HUES48 (cell line): Measurements from ENCODE around the gene SUPT4H1.

Experiments
- H3K27ac ChIP-seq: one replicate; pipeline ENCODE4 v1.7.0; 2013; ENCODE audit warnings: low read depth, low read length, inconsistent platforms
- H3K27me3 ChIP-seq: 2 replicates; pipeline ENCODE4 v1.6.1; 2013; ENCODE audit warnings: mild to moderate bottlenecking, low read length; ENCODE audit not compliant: control insufficient read depth, insufficient read depth
- H3K36me3 ChIP-seq: 2 replicates; pipeline ENCODE4 v1.6.1; 2013; ENCODE audit warnings: low read length; ENCODE audit not compliant: control insufficient read depth, insufficient read depth
- H3K4me1 ChIP-seq: 2 replicates; pipeline ENCODE4 v1.6.1; 2013; ENCODE audit warnings: mild to moderate bottlenecking, low read length; ENCODE audit not compliant: control insufficient read depth, insufficient read depth
- H3K4me3 ChIP-seq: 2 replicates; pipeline ENCODE4 v1.5.1; 2013; ENCODE audit warnings: mild to moderate bottlenecking, low read depth, low read length
- H3K9ac ChIP-seq: 2 replicates; pipeline ENCODE4 v1.6.1; 2013; ENCODE audit warnings: mild to moderate bottlenecking, low read depth, low read length, moderate library complexity
- H3K9me3 ChIP-seq: 2 replicates; pipeline ENCODE4 v1.6.1; 2013; ENCODE audit warnings: low read length; ENCODE audit not compliant: control insufficient read depth, insufficient read depth

Gene SUPT4H1

GRCh38 chr17:58388302-58389190, 36.5 kb upstream of the SUPT4H1 start:
- H3K9ac ChIP-seq = no peak overlapping the region
- H3K4me3 ChIP-seq = peak overlapping the region; percentile 44
- no peaks in the 10 kb centered on the region for H3K27me3 ChIP-seq
- no peaks in the 10 kb centered on the region for H3K36me3 ChIP-seq
- H3K4me1 ChIP-seq = peaks cover 26% of the 10 kb centered on the region
- peak overlapping the region; percentile 45 for H3K27ac ChIP-seq
- H3K9me3 ChIP-seq = no peaks in the 10 kb centered on the region

- Histone ChIP-seq H3K4me1 (peaks cover 26% of the 10 kb centered on the region), H3K36me3 (no peaks in the 10 kb centered on the region), H3K9ac (no peak overlapping the region), H3K9me3 (no peaks in the 10 kb centered on the region), H3K4me3 (no peak overlapping the region), H3K27me3 (no peaks in the 10 kb centered on the region), H3K27ac (no peak overlapping the region)
These were observed 35.8 kb upstream of the SUPT4H1 start for GRCh38 chr17:58387834-58388233.

- no peak overlapping the region for H3K9ac ChIP-seq
- no peak overlapping the region for H3K27ac ChIP-seq
- H3K4me3 ChIP-seq = no peak overlapping the region
- H3K36me3 ChIP-seq = no peaks in the 10 kb centered on the region
- H3K9me3 ChIP-seq = no peaks in the 10 kb centered on the region
- H3K27me3 ChIP-seq = no peaks in the 10 kb centered on the region
- H3K4me1 ChIP-seq = peaks cover 24% of the 10 kb centered on the region
These were observed 34.7 kb upstream of the SUPT4H1 start for GRCh38 chr17:58386708-58387107.

- Histone ChIP-seq H3K9ac (no peak overlapping the region), H3K36me3 (no peaks in the 10 kb centered on the region), H3K9me3 (no peaks in the 10 kb centered on the region), H3K4me1 (peaks cover 21% of the 10 kb centered on the region), H3K4me3 (no peak overlapping the region), H3K27ac (no peak overlapping the region), H3K27me3 (no peaks in the 10 kb centered on the region)
These were observed 33.4 kb upstream of the SUPT4H1 start for GRCh38 chr17:58385359-58385899.

GRCh38 chr17:58384897-58385296, 32.9 kb upstream of the SUPT4H1 start:
- no peak overlapping the region for H3K27ac ChIP-seq
- H3K27me3 ChIP-seq = no peaks in the 10 kb centered on the region
- H3K36me3 ChIP-seq = no peaks in the 10 kb centered on the region
- H3K4me1 ChIP-seq = peaks cover 20% of the 10 kb centered on the region
- H3K4me3 ChIP-seq = no peak overlapping the region
- no peak overlapping the region for H3K9ac ChIP-seq
- H3K9me3 ChIP-seq = no peaks in the 10 kb centered on the region

- Histone ChIP-seq H3K9ac (no peak overlapping the region), H3K9me3 (no peaks in the 10 kb centered on the region), H3K36me3 (no peaks in the 10 kb centered on the region), H3K27ac (no peak overlapping the region), H3K27me3 (no peaks in the 10 kb centered on the region), H3K4me1 (peaks cover 11% of the 10 kb centered on the region), H3K4me3 (no peak overlapping the region)
These were observed 32.0 kb upstream of the SUPT4H1 start for GRCh38 chr17:58383892-58384462.

- Histone ChIP-seq H3K4me3 (no peak overlapping the region), H3K27me3 (no peaks in the 10 kb centered on the region), H3K36me3 (no peaks in the 10 kb centered on the region), H3K9ac (no peak overlapping the region), H3K27ac (no peak overlapping the region), H3K4me1 (no peaks in the 10 kb centered on the region), H3K9me3 (no peaks in the 10 kb centered on the region)
These were observed 30.9 kb upstream of the SUPT4H1 start for GRCh38 chr17:58382872-58383242.

- no peaks in the 10 kb centered on the region for H3K36me3 ChIP-seq
- no peaks in the 10 kb centered on the region for H3K27me3 ChIP-seq
- H3K9ac ChIP-seq = no peak overlapping the region
- H3K4me1 ChIP-seq = peaks cover 1% of the 10 kb centered on the region
- no peak overlapping the region for H3K4me3 ChIP-seq
- no peak overlapping the region for H3K27ac ChIP-seq
- H3K9me3 ChIP-seq = no peaks in the 10 kb centered on the region
These were observed 30.3 kb upstream of the SUPT4H1 start for GRCh38 chr17:58382108-58382871.

GRCh38 chr17:58381124-58382035, 29.4 kb upstream of the SUPT4H1 start:
- H3K4me3 ChIP-seq = no peak overlapping the region
- no peaks in the 10 kb centered on the region for H3K9me3 ChIP-seq
- H3K4me1 ChIP-seq = peaks cover 10% of the 10 kb centered on the region
- H3K27ac ChIP-seq = no peak overlapping the region
- H3K27me3 ChIP-seq = no peaks in the 10 kb centered on the region
- no peak overlapping the region for H3K9ac ChIP-seq
- H3K36me3 ChIP-seq = no peaks in the 10 kb centered on the region
